ENCODE measurements around the gene DKK3. TPM values are rescaled to one million over a fixed set of nuclear protein-coding genes. Genes with fewer than 3 reads are reported as not detected.

Gene DKK3
- total RNA-seq, 1 donor from 2014 or later, result 307 TPM

DNA sequence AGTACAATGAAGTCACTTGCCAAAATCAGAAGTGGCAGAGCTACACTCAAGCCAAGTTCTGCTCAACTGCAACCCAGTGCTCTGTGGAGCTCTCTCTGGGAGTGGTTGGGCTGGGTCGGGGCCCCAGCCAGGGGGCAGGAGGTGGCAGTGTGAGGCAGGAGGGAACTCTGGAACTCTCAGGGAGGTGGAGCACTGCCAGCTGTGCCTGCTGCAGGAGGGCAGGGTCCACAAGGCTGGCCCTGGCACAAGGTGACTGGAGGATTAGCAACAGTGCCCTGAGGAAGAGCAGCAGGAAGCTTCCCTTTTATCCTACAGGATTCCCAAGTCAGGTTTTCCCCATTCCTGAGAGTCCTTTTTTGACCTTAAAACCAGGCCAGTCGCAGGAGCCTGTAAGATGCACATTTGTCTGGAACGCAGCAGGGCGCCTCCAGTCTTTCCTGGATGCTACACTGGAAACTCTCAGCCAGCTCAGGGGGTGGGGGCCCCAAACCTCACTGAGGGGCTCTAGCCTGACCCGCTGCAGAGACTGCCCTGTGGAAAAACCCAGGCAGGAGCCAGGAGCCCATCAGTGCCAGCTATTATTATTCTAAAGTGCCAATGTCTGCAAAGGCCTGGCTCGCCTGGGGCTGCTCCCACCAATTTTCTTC lies 31.8 kb downstream of the DKK3 start:
- Histone ChIP-seq H4K20me1 (ENCODE audit: insufficient read depth, low read length) (no peaks in the 10 kb centered on the region), H3K4me1 (ENCODE audit: insufficient read depth, low read length) (peaks cover 80% of the 10 kb centered on the region)

DNA sequence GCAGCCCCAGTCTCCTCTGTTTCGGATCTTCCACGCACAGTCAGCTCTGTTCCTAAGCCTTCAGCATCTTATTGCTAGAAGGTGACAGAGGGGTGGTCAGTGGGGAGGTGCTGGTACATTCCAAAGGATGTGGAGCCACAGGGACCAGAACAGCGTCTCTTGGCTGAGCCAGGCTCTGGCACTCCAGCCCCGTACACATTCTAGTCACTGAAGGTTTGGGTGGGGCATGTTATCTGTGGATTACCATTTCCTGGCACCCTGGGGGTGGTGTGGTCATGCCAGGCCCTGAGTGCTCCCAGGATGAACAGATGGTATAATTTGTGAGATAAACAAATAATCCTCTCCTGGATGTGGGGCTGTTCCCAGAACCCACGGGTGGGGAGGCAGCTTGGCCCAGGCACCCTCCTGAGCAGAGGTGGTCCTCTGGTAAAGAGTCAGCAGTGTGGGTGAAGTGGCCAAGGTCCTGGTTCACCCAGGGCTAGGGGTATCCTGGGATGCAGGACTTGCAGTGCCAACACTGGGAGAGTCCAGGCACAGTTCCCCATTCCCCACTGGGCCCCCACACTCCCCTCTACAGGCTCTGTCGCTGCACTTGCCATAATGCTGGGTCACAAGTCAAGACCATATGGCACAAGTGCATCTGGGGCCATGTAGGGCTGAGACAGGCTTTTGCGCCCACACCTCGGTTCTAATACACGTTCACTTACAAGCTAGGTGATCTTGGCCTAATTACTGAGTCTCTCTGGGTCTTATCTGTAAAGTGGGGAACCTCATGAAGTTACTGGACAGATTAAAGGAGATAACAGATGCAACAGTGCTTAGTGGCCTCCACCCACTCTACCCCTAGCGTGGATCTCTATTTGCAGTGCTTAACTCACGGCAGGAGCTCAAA lies 33.0 kb downstream of the DKK3 start:
- Histone ChIP-seq H3K9ac (ENCODE audit: low read length) (no peak overlapping the region), H3K9me3 (ENCODE audit: insufficient read depth, low read depth, low read length) (no peaks in the 10 kb centered on the region), H3K79me2 (ENCODE audit: insufficient read depth, low read length) (peaks cover 21% of the 10 kb centered on the region), H3K27ac (ENCODE audit: low read depth, low read length) (peak overlapping the region; percentile 85), H2AFZ (ENCODE audit: low read depth, low read length) (no peak overlapping the region), H3K4me1 (ENCODE audit: insufficient read depth, low read length) (peaks cover 69% of the 10 kb centered on the region), H3K36me3 (ENCODE audit: insufficient read depth, low read length) (no peaks in the 10 kb centered on the region), H3K27me3 (ENCODE audit: insufficient read depth, low read length) (no peaks in the 10 kb centered on the region), H3K4me2 (ENCODE audit: low read length) (peak overlapping the region; percentile 68), H4K20me1 (ENCODE audit: insufficient read depth, low read length) (no peaks in the 10 kb centered on the region), H3K4me3 (ENCODE audit: insufficient read depth, low read depth, low read length) (no peak overlapping the region)
- FAIRE-seq (no peak), DNase-seq (ENCODE audit: low read depth) (no peak)
- TF ChIP-seq, protein P1, sequence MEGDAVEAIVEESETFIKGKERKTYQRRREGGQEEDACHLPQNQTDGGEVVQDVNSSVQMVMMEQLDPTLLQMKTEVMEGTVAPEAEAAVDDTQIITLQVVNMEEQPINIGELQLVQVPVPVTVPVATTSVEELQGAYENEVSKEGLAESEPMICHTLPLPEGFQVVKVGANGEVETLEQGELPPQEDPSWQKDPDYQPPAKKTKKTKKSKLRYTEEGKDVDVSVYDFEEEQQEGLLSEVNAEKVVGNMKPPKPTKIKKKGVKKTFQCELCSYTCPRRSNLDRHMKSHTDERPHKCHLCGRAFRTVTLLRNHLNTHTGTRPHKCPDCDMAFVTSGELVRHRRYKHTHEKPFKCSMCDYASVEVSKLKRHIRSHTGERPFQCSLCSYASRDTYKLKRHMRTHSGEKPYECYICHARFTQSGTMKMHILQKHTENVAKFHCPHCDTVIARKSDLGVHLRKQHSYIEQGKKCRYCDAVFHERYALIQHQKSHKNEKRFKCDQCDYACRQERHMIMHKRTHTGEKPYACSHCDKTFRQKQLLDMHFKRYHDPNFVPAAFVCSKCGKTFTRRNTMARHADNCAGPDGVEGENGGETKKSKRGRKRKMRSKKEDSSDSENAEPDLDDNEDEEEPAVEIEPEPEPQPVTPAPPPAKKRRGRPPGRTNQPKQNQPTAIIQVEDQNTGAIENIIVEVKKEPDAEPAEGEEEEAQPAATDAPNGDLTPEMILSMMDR (IDR thresholded peaks at IDR 0.05; ENCODE audit: insufficient read depth, low read depth, low read length), result no peak
- TF ChIP-seq EZH2 (IDR thresholded peaks at IDR 0.05; ENCODE audit: insufficient read depth, low read length), result no peak
- Mint-ChIP-seq H3K9me3 (ENCODE audit: unreplicated experiment) (no peaks in the 10 kb centered on the region), H3K4me3 (ENCODE audit: unreplicated experiment) (no peak overlapping the region), H3K36me3 (ENCODE audit: low read depth, unreplicated experiment) (peaks cover 27% of the 10 kb centered on the region), H3K27ac (ENCODE audit: unreplicated experiment) (peak overlapping the region; percentile 92), H3K27me3 (ENCODE audit: low read depth, unreplicated experiment) (no peaks in the 10 kb centered on the region), H3K4me1 (ENCODE audit: low read depth, unreplicated experiment) (peaks cover 68% of the 10 kb centered on the region)

More for the DNA sequence above, 31.8 kb downstream of the DKK3 start:
- no peaks in the 10 kb centered on the region for H3K27me3 Mint-ChIP-seq (ENCODE audit: low read depth, unreplicated experiment)
- Histone ChIP-seq H3K9me3 (ENCODE audit: insufficient read depth, low read depth, low read length) (peaks cover 7% of the 10 kb centered on the region), H3K4me2 (ENCODE audit: low read length) (peak overlapping the region; percentile 68), H3K27ac (ENCODE audit: low read depth, low read length) (peak overlapping the region; percentile 85), H2AFZ (ENCODE audit: low read depth, low read length) (no peak overlapping the region), H3K79me2 (ENCODE audit: insufficient read depth, low read length) (peaks cover 19% of the 10 kb centered on the region), H3K4me3 (ENCODE audit: insufficient read depth, low read depth, low read length) (no peak overlapping the region), H3K36me3 (ENCODE audit: insufficient read depth, low read length) (no peaks in the 10 kb centered on the region), H3K27me3 (ENCODE audit: insufficient read depth, low read length) (no peaks in the 10 kb centered on the region), H3K9ac (ENCODE audit: low read length) (peak overlapping the region; percentile 75)
- peaks cover 2% of the 10 kb centered on the region for H3K9me3 Mint-ChIP-seq (ENCODE audit: unreplicated experiment)
- no peak for FAIRE-seq
- DNase-seq (ENCODE audit: low read depth), result no peak
- H3K4me1 Mint-ChIP-seq (ENCODE audit: low read depth, unreplicated experiment), result peaks cover 75% of the 10 kb centered on the region
- peak overlapping the region; percentile 99 for H3K27ac Mint-ChIP-seq (ENCODE audit: unreplicated experiment)
- peaks cover 36% of the 10 kb centered on the region for H3K36me3 Mint-ChIP-seq (ENCODE audit: low read depth, unreplicated experiment)
- no peak for TF ChIP-seq EZH2 (IDR thresholded peaks at IDR 0.05; ENCODE audit: insufficient read depth, low read length)
- TF ChIP-seq, protein P1 (IDR thresholded peaks at IDR 0.05; ENCODE audit: insufficient read depth, low read depth, low read length), result no peak
- peak overlapping the region; percentile 68 for H3K4me3 Mint-ChIP-seq (ENCODE audit: unreplicated experiment)
